Sciatic nerve (tissue), 2 donors: Measurements from ENCODE around the gene PTPRD. TPM values are rescaled to one million over a fixed set of nuclear protein-coding genes. Genes with fewer than 3 reads are reported as not detected.

Source experiments
- ATAC-seq: fragments of 200-7000 bp; cut with Tn5 transposase; one replicate; pipeline ENCODE4 v1.9.1; 2020; ENCODE audit warnings: mild to moderate bottlenecking, moderate library complexity
- DNase-seq: peaks from one replicate; pipeline ENCODE4 v3.0.0-alpha.2; 2020; ENCODE audit warnings: low spot score
- intact Hi-C: fragments of 100-400 bp; cut with DNase I; formaldehyde crosslinking; loops from one replicate; pipeline ENCODE4 v1.14.2; 2022
- total RNA-seq: library from RNA; stranded (reverse); fragmentation: NEBNext Ultra II Directional; extraction: Animal tissue kit (Norgen Biotek cat#: 25700); gene quantifications from one replicate; pipeline ENCODE4 v1.2.1, GENCODE V29; 2021
- donor health status: DM: no; HTN: no; CAD: no.
- donor health status: DM: no; HTN: no; CAD: no.

PTPRD gene
- total RNA-seq, 1 donor from 2014 or later, result 4.7 TPM

- ATAC-seq (no peak), DNase-seq (no peak)
- intact Hi-C loops, result no loop called here
Observed at GRCh38 chr9:10235376-10235775, 377.4 kb downstream of the PTPRD start.

- intact Hi-C loops, result no loop called here
- no peak for DNase-seq
- no peak for ATAC-seq
Observed at GRCh38 chr9:10232352-10232930, 380.4 kb downstream of the PTPRD start.

- no peak for ATAC-seq
- DNase-seq, result no peak
- intact Hi-C loops, result no loop called here
Observed at GRCh38 chr9:10230512-10230911, 382.3 kb downstream of the PTPRD start.

- intact Hi-C loops, result no loop called here
- DNase-seq, result no peak
- ATAC-seq, result no peak
Observed at GRCh38 chr9:10228082-10228481, 384.7 kb downstream of the PTPRD start.

- intact Hi-C loops, result no loop called here
- DNase-seq (no peak), ATAC-seq (no peak)
Observed at GRCh38 chr9:10226996-10227395, 385.8 kb downstream of the PTPRD start.

GRCh38 chr9:10212702-10213101 is 400.1 kb downstream of the PTPRD start:
- intact Hi-C loops, result no loop called here
- DNase-seq, result no peak
- no peak for ATAC-seq

- no peak for ATAC-seq
- intact Hi-C loops, result no loop called here
- DNase-seq, result no peak
Observed at GRCh38 chr9:10208691-10209069, 404.1 kb downstream of the PTPRD start.

GRCh38 chr9:10204276-10204675 is 408.5 kb downstream of the PTPRD start:
- intact Hi-C loops, result no loop called here
- DNase-seq (no peak), ATAC-seq (no peak)

- intact Hi-C loops, result no loop called here
- DNase-seq (no peak), ATAC-seq (no peak)
Observed at GRCh38 chr9:10173561-10173960, 439.2 kb downstream of the PTPRD start.

GRCh38 chr9:10172476-10172875 is 440.3 kb downstream of the PTPRD start:
- ATAC-seq, result no peak
- intact Hi-C loops, result no loop called here

GRCh38 chr9:10168241-10168640 is 444.6 kb downstream of the PTPRD start:
- DNase-seq (no peak), ATAC-seq (no peak)
- intact Hi-C loops, result no loop called here

More at GRCh38 chr9:10172476-10172875, 440.3 kb downstream of the PTPRD start:
- DNase-seq, result no peak

- ATAC-seq, result no peak
- intact Hi-C loops, result no loop called here
- DNase-seq, result no peak
Observed at GRCh38 chr9:10148796-10149195, 464.0 kb downstream of the PTPRD start.

GRCh38 chr9:10146517-10147331 is 466.1 kb downstream of the PTPRD start:
- ATAC-seq, result no peak
- intact Hi-C loops, result no loop called here
- DNase-seq, result no peak

GRCh38 chr9:10144355-10144754 is 468.4 kb downstream of the PTPRD start:
- ATAC-seq, result no peak
- no peak for DNase-seq
- intact Hi-C loops, result no loop called here

- ATAC-seq (no peak), DNase-seq (no peak)
- intact Hi-C loops, result no loop called here
Observed at GRCh38 chr9:10135553-10135952, 477.2 kb downstream of the PTPRD start.

GRCh38 chr9:10134266-10134665 is 478.5 kb downstream of the PTPRD start:
- ATAC-seq (no peak), DNase-seq (no peak)
- intact Hi-C loops, result no loop called here

GRCh38 chr9:10130061-10130675 is 482.6 kb downstream of the PTPRD start:
- ATAC-seq (no peak), DNase-seq (no peak)
- intact Hi-C loops, result no loop called here

GRCh38 chr9:10127867-10128266 is 484.9 kb downstream of the PTPRD start:
- DNase-seq (no peak), ATAC-seq (no peak)
- intact Hi-C loops, result no loop called here

GRCh38 chr9:10112798-10113197 is 500.0 kb downstream of the PTPRD start:
- DNase-seq, result no peak
- no peak for ATAC-seq
- intact Hi-C loops, result no loop called here

GRCh38 chr9:10112070-10112469 is 500.7 kb downstream of the PTPRD start:
- ATAC-seq (no peak), DNase-seq (no peak)
- intact Hi-C loops, result no loop called here
